Activated CD8-positive, alpha-beta memory T cell treated with anti-CD3 and anti-CD28 coated beads, Interleukin-2, amount 10 ng/mL, durations not matched to agents 7 days and 5 days (primary cell): ENCODE measurements around the gene TPSAB1. TPM values are rescaled to one million over a fixed set of nuclear protein-coding genes. Genes with fewer than 3 reads are reported as not detected.

Experiments
- ATAC-seq: fragments of 150-1000 bp; cut with Tn5 transposase; one replicate; pipeline ENCODE4 v1.10.0; 2021; ENCODE audit warnings: moderate library complexity
- CTCF ChIA-PET: fragments of 350-600 bp; sonication (Branson Sonifier 250); formaldehyde crosslinking; loops from one replicate; lab custom pipeline; 2021; ENCODE audit warnings: antibody characterized with exemption; lab: Charles Lee
- DNase-seq: peaks from one replicate; pipeline ENCODE4 v3.0.0-alpha.2; 2020
- H3K27ac Mint-ChIP-seq: one replicate; pipeline ENCODE4 v1.8.0; 2021; ENCODE audit warnings: mild to moderate bottlenecking, mixed read lengths
- H3K27me3 Mint-ChIP-seq: one replicate; pipeline ENCODE4 v1.8.0; 2021; ENCODE audit warnings: mixed read lengths
- H3K36me3 Mint-ChIP-seq: one replicate; pipeline ENCODE4 v1.8.0; 2021; ENCODE audit warnings: mild to moderate bottlenecking, mixed read lengths
- H3K4me1 Mint-ChIP-seq: one replicate; pipeline ENCODE4 v1.8.0; 2021; ENCODE audit warnings: mixed read lengths
- H3K4me3 Mint-ChIP-seq: one replicate; pipeline ENCODE4 v1.8.0; 2021; ENCODE audit warnings: mild to moderate bottlenecking, moderate library complexity, mixed read lengths
- H3K9me3 Mint-ChIP-seq: one replicate; pipeline ENCODE4 v1.8.0; 2022; ENCODE audit warnings: low read depth, mixed read lengths
- total RNA-seq, 2 experiments: library from RNA; stranded (reverse); gene quantifications; one replicate each; pipeline ENCODE4 v1.2.3, GENCODE V29; 2021

Gene TPSAB1
- total RNA-seq, 2 experiments from 2014 or later, result not detected

DNA sequence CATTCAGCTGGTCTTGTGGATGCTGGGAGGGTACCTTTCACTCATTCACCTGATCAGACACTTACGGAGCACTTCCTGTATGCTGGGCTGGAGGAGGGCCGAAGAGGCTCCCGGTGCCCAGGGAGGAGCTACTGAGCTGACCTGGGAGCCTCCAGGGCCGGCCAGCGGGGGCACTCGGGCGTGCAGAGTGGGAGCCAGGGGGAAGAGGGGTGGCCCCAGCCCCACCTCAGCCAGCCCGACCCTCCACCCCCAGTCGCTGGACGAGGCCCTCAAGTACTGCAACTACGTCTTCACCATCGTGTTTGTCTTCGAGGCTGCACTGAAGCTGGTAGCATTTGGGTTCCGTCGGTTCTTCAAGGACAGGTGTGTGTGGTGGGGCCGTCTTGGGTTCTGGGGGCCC, 25.8 kb upstream of the TPSAB1 start:
- Mint-ChIP-seq H3K36me3 (no peaks in the 10 kb centered on the region), H3K4me1 (no peaks in the 10 kb centered on the region), H3K27me3 (no peaks in the 10 kb centered on the region), H3K27ac (no peak overlapping the region), H3K9me3 (no peaks in the 10 kb centered on the region), H3K4me3 (no peak overlapping the region)
- DNase-seq (no peak), ATAC-seq (no peak)
- CTCF ChIA-PET, result no interaction called here

DNA sequence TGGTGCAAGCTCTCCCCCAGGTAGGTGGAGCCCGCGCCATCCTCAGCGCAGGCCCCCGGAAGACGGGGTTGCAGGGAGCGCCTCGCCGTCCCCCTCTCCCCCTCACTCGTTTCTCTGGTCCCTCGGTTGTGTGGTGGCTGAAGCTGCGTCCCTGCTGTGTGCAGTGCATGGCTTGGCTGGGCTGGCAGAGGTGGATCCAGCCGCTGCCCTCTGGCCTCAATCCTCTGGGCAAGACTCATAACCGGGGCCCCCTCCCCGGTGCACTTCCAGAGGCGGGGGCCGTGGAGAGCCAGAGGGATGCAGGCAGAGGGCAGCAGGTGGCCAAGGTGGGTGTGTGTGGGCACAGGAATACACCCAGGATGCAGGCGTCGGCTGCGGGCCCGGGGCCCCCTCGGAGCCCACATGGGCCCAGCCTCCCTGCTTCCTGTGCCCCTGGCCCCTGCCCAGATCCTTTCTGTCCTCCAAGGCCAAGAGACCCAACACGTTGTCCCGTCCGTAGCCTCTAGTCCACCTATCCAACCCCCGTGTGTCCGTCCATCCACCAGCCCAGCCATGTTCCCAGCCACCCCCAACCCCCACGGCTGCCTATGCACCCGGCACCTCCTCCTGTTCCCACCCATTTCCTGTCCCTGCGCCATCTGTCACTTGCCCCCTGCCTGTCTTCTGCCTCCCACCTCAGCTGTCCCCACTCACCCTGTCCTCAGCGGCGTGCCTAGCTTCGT, 24.8 kb upstream of the TPSAB1 start:
- CTCF ChIA-PET, result no interaction called here
- Mint-ChIP-seq H3K9me3 (no peaks in the 10 kb centered on the region), H3K27me3 (no peaks in the 10 kb centered on the region), H3K4me1 (no peaks in the 10 kb centered on the region), H3K27ac (no peak overlapping the region), H3K4me3 (no peak overlapping the region), H3K36me3 (no peaks in the 10 kb centered on the region)
- DNase-seq, result no peak
- no peak for ATAC-seq

DNA sequence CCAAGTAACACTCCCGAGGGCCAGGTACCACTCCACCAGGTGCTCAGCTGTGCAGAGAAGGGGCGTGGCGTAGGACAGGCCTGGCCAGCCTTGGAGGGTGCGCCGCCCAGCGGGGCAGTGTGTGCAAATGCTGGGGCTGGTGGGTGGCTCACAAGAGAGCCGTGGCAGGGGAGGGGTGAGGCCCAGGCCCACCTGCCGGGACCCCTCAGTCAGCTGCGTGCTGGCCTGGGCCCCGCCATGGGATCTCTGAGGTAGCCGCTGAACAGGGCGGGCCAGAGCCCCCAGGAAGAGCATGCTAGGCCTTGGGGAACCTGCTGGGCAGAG, 24.2 kb upstream of the TPSAB1 start:
- H3K9me3 Mint-ChIP-seq, result no peaks in the 10 kb centered on the region
- H3K4me1 Mint-ChIP-seq, result no peaks in the 10 kb centered on the region

GRCh38 chr16:1216681-1217400, 23.7 kb upstream of the TPSAB1 start:
- CTCF ChIA-PET, result no interaction called here
- no peak for DNase-seq
- H3K27ac Mint-ChIP-seq, result no peak overlapping the region
- no peak overlapping the region for H3K4me3 Mint-ChIP-seq
- no peaks in the 10 kb centered on the region for H3K36me3 Mint-ChIP-seq
- H3K9me3 Mint-ChIP-seq, result no peaks in the 10 kb centered on the region
- no peak for ATAC-seq
- H3K4me1 Mint-ChIP-seq, result no peaks in the 10 kb centered on the region
- H3K27me3 Mint-ChIP-seq, result no peaks in the 10 kb centered on the region

More for the DNA sequence above, 24.2 kb upstream of the TPSAB1 start:
- CTCF ChIA-PET, result no interaction called here
- H3K36me3 Mint-ChIP-seq, result no peaks in the 10 kb centered on the region
- no peak overlapping the region for H3K4me3 Mint-ChIP-seq
- no peak for ATAC-seq
- no peak overlapping the region for H3K27ac Mint-ChIP-seq
- DNase-seq, result no peak
- H3K27me3 Mint-ChIP-seq, result no peaks in the 10 kb centered on the region

DNA sequence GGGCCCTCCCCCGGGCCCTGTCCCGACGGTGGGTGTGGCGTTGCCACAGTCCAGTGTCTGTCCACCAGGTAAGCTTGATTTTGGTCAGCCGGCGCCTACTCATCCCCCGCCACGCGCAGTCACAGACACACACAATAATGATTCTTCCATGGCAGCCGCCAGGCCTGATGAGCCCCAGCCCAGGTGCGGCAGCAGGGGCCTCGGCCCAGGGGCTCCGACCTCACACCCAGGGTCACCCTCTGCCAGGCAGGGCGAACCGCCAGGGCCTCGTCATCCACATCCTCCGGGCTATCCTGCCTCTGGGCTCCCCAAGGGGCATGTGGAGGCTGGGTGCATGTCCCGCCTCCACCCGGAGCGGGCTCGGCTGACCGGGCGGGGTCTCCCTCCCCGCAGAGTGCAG, 23.0 kb upstream of the TPSAB1 start:
- CTCF ChIA-PET, result no interaction called here
- ATAC-seq (no peak), DNase-seq (no peak)
- H3K4me3 Mint-ChIP-seq, result no peak overlapping the region
- H3K27me3 Mint-ChIP-seq, result no peaks in the 10 kb centered on the region
- no peaks in the 10 kb centered on the region for H3K4me1 Mint-ChIP-seq
- H3K9me3 Mint-ChIP-seq, result no peaks in the 10 kb centered on the region
- no peaks in the 10 kb centered on the region for H3K36me3 Mint-ChIP-seq
- no peak overlapping the region for H3K27ac Mint-ChIP-seq

DNA sequence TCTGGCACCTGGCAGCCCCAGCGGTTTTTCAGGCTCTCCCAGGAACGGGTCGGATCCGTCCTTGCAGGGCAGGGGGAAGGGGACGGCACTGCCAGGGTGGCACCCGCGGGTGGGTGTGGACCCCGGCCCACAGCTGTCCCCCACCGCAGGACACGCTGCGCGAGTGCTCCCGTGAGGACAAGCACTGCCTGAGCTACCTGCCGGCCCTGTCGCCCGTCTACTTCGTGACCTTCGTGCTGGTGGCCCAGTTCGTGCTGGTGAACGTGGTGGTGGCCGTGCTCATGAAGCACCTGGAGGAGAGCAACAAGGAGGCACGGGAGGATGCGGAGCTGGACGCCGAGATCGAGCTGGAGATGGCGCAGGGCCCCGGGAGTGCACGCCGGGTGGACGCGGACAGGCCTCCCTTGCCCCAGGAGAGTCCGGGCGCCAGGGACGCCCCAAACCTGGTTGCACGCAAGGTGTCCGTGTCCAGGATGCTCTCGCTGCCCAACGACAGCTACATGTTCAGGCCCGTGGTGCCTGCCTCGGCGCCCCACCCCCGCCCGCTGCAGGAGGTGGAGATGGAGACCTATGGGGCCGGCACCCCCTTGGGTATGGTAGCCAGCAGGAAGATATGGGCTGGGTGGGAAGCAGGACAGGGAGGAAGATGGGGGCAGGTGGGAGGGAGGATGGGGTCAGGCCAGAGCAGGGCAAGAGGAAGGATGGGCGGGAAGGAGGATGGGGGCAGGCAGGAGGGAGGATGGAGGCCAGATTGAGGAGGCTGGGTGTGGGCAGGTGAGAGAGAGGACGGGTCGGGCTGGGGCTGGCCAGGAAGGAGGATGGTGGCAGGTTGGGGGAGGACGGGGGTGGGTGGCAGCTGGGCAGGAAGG, 22.2 kb upstream of the TPSAB1 start:
- Mint-ChIP-seq H3K27me3 (no peaks in the 10 kb centered on the region), H3K4me1 (no peaks in the 10 kb centered on the region), H3K4me3 (no peak overlapping the region), H3K27ac (no peak overlapping the region), H3K9me3 (no peaks in the 10 kb centered on the region), H3K36me3 (no peaks in the 10 kb centered on the region)
- DNase-seq, result no peak
- CTCF ChIA-PET, result no interaction called here
- no peak for ATAC-seq

- no peaks in the 10 kb centered on the region for H3K36me3 Mint-ChIP-seq
- CTCF ChIA-PET, result no interaction called here
- no peak overlapping the region for H3K4me3 Mint-ChIP-seq
These were observed 21.4 kb upstream of the TPSAB1 start for GRCh38 chr16:1218930-1219611.

DNA sequence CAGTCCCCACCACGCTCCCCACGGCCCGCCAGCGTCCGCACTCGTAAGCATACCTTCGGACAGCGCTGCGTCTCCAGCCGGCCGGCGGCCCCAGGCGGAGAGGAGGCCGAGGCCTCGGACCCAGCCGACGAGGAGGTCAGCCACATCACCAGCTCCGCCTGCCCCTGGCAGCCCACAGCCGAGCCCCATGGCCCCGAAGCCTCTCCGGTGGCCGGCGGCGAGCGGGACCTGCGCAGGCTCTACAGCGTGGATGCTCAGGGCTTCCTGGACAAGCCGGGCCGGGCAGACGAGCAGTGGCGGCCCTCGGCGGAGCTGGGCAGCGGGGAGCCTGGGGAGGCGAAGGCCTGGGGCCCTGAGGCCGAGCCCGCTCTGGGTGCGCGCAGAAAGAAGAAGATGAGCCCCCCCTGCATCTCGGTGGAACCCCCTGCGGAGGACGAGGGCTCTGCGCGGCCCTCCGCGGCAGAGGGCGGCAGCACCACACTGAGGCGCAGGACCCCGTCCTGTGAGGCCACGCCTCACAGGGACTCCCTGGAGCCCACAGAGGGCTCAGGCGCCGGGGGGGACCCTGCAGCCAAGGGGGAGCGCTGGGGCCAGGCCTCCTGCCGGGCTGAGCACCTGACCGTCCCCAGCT, 20.3 kb upstream of the TPSAB1 start:
- CTCF ChIA-PET, result no interaction called here
- DNase-seq, result no peak
- Mint-ChIP-seq H3K36me3 (no peaks in the 10 kb centered on the region), H3K4me1 (no peaks in the 10 kb centered on the region), H3K27me3 (no peaks in the 10 kb centered on the region), H3K27ac (no peak overlapping the region), H3K4me3 (no peak overlapping the region), H3K9me3 (no peaks in the 10 kb centered on the region)
- ATAC-seq, result no peak

More at GRCh38 chr16:1218930-1219611, 21.4 kb upstream of the TPSAB1 start:
- Mint-ChIP-seq H3K4me1 (no peaks in the 10 kb centered on the region), H3K9me3 (no peaks in the 10 kb centered on the region), H3K27ac (no peak overlapping the region), H3K27me3 (no peaks in the 10 kb centered on the region)
- no peak for DNase-seq
- ATAC-seq, result no peak

- no peak for ATAC-seq
- Mint-ChIP-seq H3K27me3 (no peaks in the 10 kb centered on the region), H3K27ac (no peak overlapping the region), H3K4me1 (no peaks in the 10 kb centered on the region), H3K4me3 (no peak overlapping the region), H3K9me3 (no peaks in the 10 kb centered on the region), H3K36me3 (no peaks in the 10 kb centered on the region)
- DNase-seq, result no peak
- CTCF ChIA-PET, result no interaction called here
These were observed 19.5 kb upstream of the TPSAB1 start for GRCh38 chr16:1220841-1221627.

- no peaks in the 10 kb centered on the region for H3K36me3 Mint-ChIP-seq
- H3K9me3 Mint-ChIP-seq, result no peaks in the 10 kb centered on the region
- no peak overlapping the region for H3K27ac Mint-ChIP-seq
- ATAC-seq, result no peak
- CTCF ChIA-PET, result no interaction called here
- no peaks in the 10 kb centered on the region for H3K4me1 Mint-ChIP-seq
- no peak for DNase-seq
- no peaks in the 10 kb centered on the region for H3K27me3 Mint-ChIP-seq
- H3K4me3 Mint-ChIP-seq, result no peak overlapping the region
These were observed 18.6 kb upstream of the TPSAB1 start for GRCh38 chr16:1221628-1222552.

GRCh38 chr16:1222553-1223354, 17.8 kb upstream of the TPSAB1 start:
- Mint-ChIP-seq H3K27me3 (no peaks in the 10 kb centered on the region), H3K4me1 (no peaks in the 10 kb centered on the region), H3K4me3 (no peak overlapping the region), H3K9me3 (no peaks in the 10 kb centered on the region), H3K27ac (no peak overlapping the region), H3K36me3 (no peaks in the 10 kb centered on the region)
- ATAC-seq, result no peak
- CTCF ChIA-PET, result no interaction called here
- no peak for DNase-seq
